IMR-90 (cell line): ENCODE results near the gene TEKT5. TPM values are rescaled to one million over a fixed set of nuclear protein-coding genes. Genes with fewer than 3 reads are reported as not detected.

Experiments
- ATAC-seq: fragments of 200-7000 bp; cut with Tn5 transposase; 2 replicates; pipeline ENCODE4 v1.9.1; 2020; ENCODE audit warnings: low read depth, mild to moderate bottlenecking, moderate library complexity
- BruUV-seq: library from RNA; stranded (reverse); fragments of 400-500 nt; replicated peaks from 2 replicates; lab custom pipeline; 2021; lab: Mats Ljungman, UMichigan
- CTCF ChIA-PET: fragments of 300-600 bp; formaldehyde crosslinking; extraction: SDS; loops from one replicate; lab custom pipeline; 2021; ENCODE audit warnings: antibody characterized with exemption; lab: Yijun Ruan, JAX
- POLR2A ChIA-PET: fragments of 300-600 bp; sonication (Branson Sonifier 250); formaldehyde crosslinking; loops from one replicate; lab custom pipeline; 2022; ENCODE audit warnings: antibody characterized with exemption; ENCODE audit not compliant: unreplicated experiment; lab: Charles Lee
- DNase-seq: peaks from one replicate; pipeline ENCODE4 v3.0.0; 2013
- H2AFZ ChIP-seq: replicated peaks from 2 replicates; pipeline ENCODE3; 2013; ENCODE audit warnings: low read length, mild to moderate bottlenecking; ENCODE audit not compliant: poor library complexity
- H2AK5ac ChIP-seq: 2 replicates; pipeline ENCODE4 v1.6.1; 2013; ENCODE audit warnings: low read depth, low read length, inconsistent platforms
- H2AK9ac ChIP-seq: replicated peaks from 2 replicates; pipeline ENCODE3; 2013; ENCODE audit warnings: mild to moderate bottlenecking, low read depth, low read length, moderate library complexity; ENCODE audit not compliant: poor library complexity
- H2BK120ac ChIP-seq: 2 replicates; pipeline ENCODE4 v1.6.1; 2013; ENCODE audit warnings: low read depth, low read length, inconsistent platforms
- H2BK15ac ChIP-seq: 3 replicates; pipeline ENCODE4 v1.6.1; 2013; ENCODE audit warnings: low read depth, low read length, inconsistent platforms
- H2BK20ac ChIP-seq: 2 replicates; pipeline ENCODE4 v1.6.1; 2013; ENCODE audit warnings: low read depth, mild to moderate bottlenecking, inconsistent platforms, low read length, moderate library complexity
- H2BK5ac ChIP-seq: 2 replicates; pipeline ENCODE4 v1.6.1; 2013; ENCODE audit warnings: mild to moderate bottlenecking, low read depth, low read length, inconsistent platforms; ENCODE audit not compliant: poor library complexity, severe bottlenecking
- H3K14ac ChIP-seq: replicated peaks from 2 replicates; pipeline ENCODE4 v1.6.1; 2013; ENCODE audit warnings: low read depth, low read length, inconsistent platforms
- H3K18ac ChIP-seq: 2 replicates; pipeline ENCODE4 v1.6.1; 2013; ENCODE audit warnings: low read depth, low read length, control low read depth
- H3K23ac ChIP-seq: 2 replicates; pipeline ENCODE4 v1.6.1; 2013; ENCODE audit warnings: low read depth, low read length, inconsistent platforms
- H3K27ac ChIP-seq: 2 replicates; pipeline ENCODE4 v1.5.1; 2013; ENCODE audit warnings: mild to moderate bottlenecking, control low read depth, low read length; ENCODE audit not compliant: insufficient read depth
- H3K27me3 ChIP-seq: 2 replicates; pipeline ENCODE4 v1.6.1; 2013; ENCODE audit warnings: low read length; ENCODE audit not compliant: control insufficient read depth, insufficient read depth
- H3K36me3 ChIP-seq: 2 replicates; pipeline ENCODE4 v1.6.1; 2013; ENCODE audit warnings: low read length, mixed read lengths; ENCODE audit not compliant: control insufficient read depth, insufficient read depth
- H3K4ac ChIP-seq: 2 replicates; pipeline ENCODE4 v1.6.1; 2013; ENCODE audit warnings: low read depth, low read length, inconsistent platforms
- H3K4me1 ChIP-seq: 2 replicates; pipeline ENCODE4 v1.6.1; 2013; ENCODE audit warnings: low read length, mixed read lengths; ENCODE audit not compliant: control insufficient read depth, insufficient read depth
- H3K4me2 ChIP-seq: 2 replicates; pipeline ENCODE4 v1.6.1; 2013; ENCODE audit warnings: low read depth, mild to moderate bottlenecking, control low read depth, low read length, moderate library complexity
- H3K4me3 ChIP-seq: 2 replicates; pipeline ENCODE4 v1.5.1; 2013; ENCODE audit warnings: low read depth, mild to moderate bottlenecking, control low read depth, low read length, moderate library complexity; ENCODE audit not compliant: insufficient read depth
- H3K56ac ChIP-seq: 2 replicates; pipeline ENCODE4 v1.6.1; 2013; ENCODE audit warnings: low read length, inconsistent platforms; ENCODE audit not compliant: insufficient read depth; ENCODE audit errors: extremely low read depth
- H3K79me1 ChIP-seq, 2 experiments: 2 replicates each; pipeline ENCODE4 v1.6.1; 2013; ENCODE audit warnings: low read length in 2 of 2, inconsistent platforms in 1 of 2, low read depth in 1 of 2
- H3K9ac ChIP-seq: 2 replicates; pipeline ENCODE4 v1.6.1; 2013; ENCODE audit warnings: low read depth, low read length, control low read depth
- H3K9me1 ChIP-seq: 2 replicates; pipeline ENCODE4 v1.6.1; 2013; ENCODE audit warnings: low read length, inconsistent platforms; ENCODE audit not compliant: insufficient read depth
- H3K9me3 ChIP-seq: 2 replicates; pipeline ENCODE4 v1.6.1; 2013; ENCODE audit warnings: low read length; ENCODE audit not compliant: control insufficient read depth, insufficient read depth
- H4K20me1 ChIP-seq: 2 replicates; pipeline ENCODE4 v1.6.1; 2013; ENCODE audit warnings: low read length, inconsistent platforms; ENCODE audit not compliant: insufficient read depth
- H4K5ac ChIP-seq: 2 replicates; pipeline ENCODE4 v1.6.1; 2013; ENCODE audit warnings: mild to moderate bottlenecking, low read depth, low read length, control low read depth
- H4K8ac ChIP-seq, 2 experiments: 2 replicates each; pipeline ENCODE4 v1.6.1; 2013; ENCODE audit warnings: low read depth in 2 of 2, low read length in 2 of 2, control low read depth in 1 of 2, inconsistent platforms in 1 of 2
- H4K91ac ChIP-seq: 2 replicates; pipeline ENCODE4 v1.6.1; 2013; ENCODE audit warnings: low read depth, low read length, inconsistent platforms; ENCODE audit not compliant: insufficient read depth
- CEBPB ChIP-seq: IDR thresholded peaks from 2 replicates; pipeline ENCODE4 v1.6.1; 2012; ENCODE audit warnings: low read depth, low read length, improper control_type of control experiment
- CHD1 ChIP-seq: IDR thresholded peaks from 2 replicates; pipeline ENCODE4 v1.6.1; 2012; ENCODE audit warnings: low read depth, low read length, improper control_type of control experiment
- CTCF ChIP-seq: conservative IDR thresholded peaks from 2 replicates; pipeline ENCODE4 v1.5.1; 2012; ENCODE audit warnings: mild to moderate bottlenecking, low read depth, low read length, improper control_type of control experiment
- ELK1 ChIP-seq: fragments of 150-350 bp; IDR thresholded peaks from 2 replicates; pipeline ENCODE4 v1.6.1; 2016; ENCODE audit warnings: low read depth, mild to moderate bottlenecking, low read length, moderate library complexity, borderline replicate concordance
- FOS ChIP-seq: fragments of 150-350 bp; IDR thresholded peaks from 2 replicates; pipeline ENCODE4 v1.6.1; 2016; ENCODE audit warnings: low read depth, low read length
- MAFK ChIP-seq: IDR thresholded peaks from 2 replicates; pipeline ENCODE4 v1.6.1; 2012; ENCODE audit warnings: low read depth, low read length, improper control_type of control experiment
- MAZ ChIP-seq: IDR thresholded peaks from 2 replicates; pipeline ENCODE4 v1.6.1; 2012; ENCODE audit warnings: low read depth, mild to moderate bottlenecking, low read length, improper control_type of control experiment, moderate library complexity, borderline replicate concordance
- NFE2L2 ChIP-seq: fragments of 150-350 bp; IDR thresholded peaks from 2 replicates; pipeline ENCODE4 v1.6.1; 2016; ENCODE audit warnings: low read depth, mild to moderate bottlenecking, low read length
- POLR2A ChIP-seq: IDR thresholded peaks from 2 replicates; pipeline ENCODE4 v1.6.1; 2012; ENCODE audit warnings: mild to moderate bottlenecking, low read depth, low read length
- RAD21 ChIP-seq: IDR thresholded peaks from 2 replicates; pipeline ENCODE4 v1.6.1; 2012; ENCODE audit warnings: low read length, improper control_type of control experiment
- RCOR1 ChIP-seq: IDR thresholded peaks from 2 replicates; pipeline ENCODE4 v1.6.1; 2012; ENCODE audit warnings: mild to moderate bottlenecking, low read length, improper control_type of control experiment; ENCODE audit not compliant: insufficient replicate concordance
- SMC3 ChIP-seq: fragments of 150-350 bp; IDR thresholded peaks from 2 replicates; pipeline ENCODE4 v1.6.1; 2016; ENCODE audit warnings: low read depth, mild to moderate bottlenecking, antibody characterized with exemption, low read length, moderate library complexity
- WGBS, 2 experiments: methylation state at CpG; one replicate each; pipeline versions ENCODE4 v1.1.5 to v1.1.7; 2013; ENCODE audit warnings: missing lambda C conversion rate in 2 of 2; ENCODE audit not compliant: insufficient read length in 1 of 2; ENCODE audit errors: extremely low coverage in 2 of 2; 5-methylcytosine and 5-hydroxymethylcytosine counted together
- dilution Hi-C: fragments of 300-500 bp; cut with HindIII; formaldehyde crosslinking; loops from one replicate; pipeline ENCODE4 v1.14.3; 2018; ENCODE audit warnings: low sequenced_read_pairs; ENCODE audit not compliant: unreplicated experiment
- in situ Hi-C: fragments of 300-500 bp; cut with MboI; formaldehyde crosslinking; loops from 3 replicates; pipeline ENCODE4 v1.14.3; 2019; ENCODE audit warnings: low sequenced_read_pairs, inconsistent platforms, mixed read lengths
- intact Hi-C: fragments of 100-400 bp; cut with micrococcal nuclease; formaldehyde crosslinking; loops from 2 replicates; pipeline ENCODE4 v1.10.0; 2022
- polyA plus RNA-seq, 3 experiments: library from polyadenylated mRNA; depleted of rRNA; stranded (reverse); fragments of >200 nt; gene quantifications; 2 replicates each; pipeline ENCODE4 v1.2.3, GENCODE V29; 2012; ENCODE audit warnings: low replicate concordance in 1 of 3
- total RNA-seq: library from RNA; depleted of rRNA; stranded (reverse); fragments of >200 nt; gene quantifications from 2 replicates; pipeline ENCODE4 v1.2.3, GENCODE V29; 2012

Gene TEKT5
- total and polyA plus RNA-seq, 2 of the 4 experiments (the other 2 are of a cell fraction) = 0.17 TPM; not detected in 1

- in situ Hi-C loops = loop anchor here (10.0 kb wide), 1 partner anchor 1587 kb away; no protein-coding TSS in a partner anchor
- Histone ChIP-seq H3K56ac (no peak overlapping the region), H2BK20ac (no peak overlapping the region), H3K14ac (no peak overlapping the region), H3K9me3 (no peaks in the 10 kb centered on the region), H3K4me3 (no peak overlapping the region), H3K36me3 (no peaks in the 10 kb centered on the region), H4K20me1 (no peaks in the 10 kb centered on the region; the same call in 1 of the 2 replicates), H4K91ac (no peak overlapping the region), H3K9ac (no peak overlapping the region), H2AFZ (peak overlapping the region; percentile 16), H2BK120ac (0 out of 2 replicates have a peak overlapping the region, but pooled peaks have one; percentile 5), H3K27ac (no peak overlapping the region), H3K27me3 (no peaks in the 10 kb centered on the region), H3K79me1 (peaks cover 2 to 15% of the 10 kb centered on the region in 2 experiments; a peak in 3 of 4 replicates), H4K8ac (no peak overlapping the region), H3K4ac (0 out of 2 replicates have a peak overlapping the region, but pooled peaks have one; percentile 0), H2AK9ac (no peak overlapping the region), H2AK5ac (no peak overlapping the region), H2BK5ac (no peak overlapping the region), H3K18ac (no peak overlapping the region), H4K5ac (no peak overlapping the region), H2BK15ac (no peak overlapping the region), H3K4me2 (no peak overlapping the region), H3K23ac (no peak overlapping the region), H3K4me1 (peaks cover 2% of the 10 kb centered on the region; the same call in 1 of the 2 replicates), H3K9me1 (0 out of 2 replicates have a peak, but pooled peaks cover 4% of the 10 kb centered on the region)
- WGBS, 2 experiments = 10% methylated on average over 2 of the region's 4 CpGs; no CpG with 5 or more reads in 1 of the 2 experiments
- peak; percentile 36 for DNase-seq
- dilution Hi-C loops = no loop called here
- ChIA-PET CTCF (no interaction called here), POLR2A (no interaction called here)
- no peak for ATAC-seq
- intact Hi-C loops = no loop called here
- no peak for TF ChIP-seq CEBPB
- no peak for TF ChIP-seq RAD21
- no peak for TF ChIP-seq ELK1
- TF ChIP-seq CTCF = no peak
- TF ChIP-seq RCOR1 = no peak
- no peak for TF ChIP-seq SMC3
- TF ChIP-seq FOS = no peak
- no peak for TF ChIP-seq POLR2A
- TF ChIP-seq MAFK = no peak
- no peak for TF ChIP-seq NFE2L2
- TF ChIP-seq MAZ = no peak
- TF ChIP-seq CHD1 = no peak
- no TSS peak for BruUV-seq
Measured at GRCh38 chr16:10741844-10742243, 47.1 kb upstream of the TEKT5 start.
